GM23338 (cell line): ENCODE results near the gene GRM5. TPM values are rescaled to one million over a fixed set of nuclear protein-coding genes. Genes with fewer than 3 reads are reported as not detected.
A peak's percentile ranks its signal among the peaks of the same experiment; 100 is the strongest.
"Not testable (repeated sequence)": the region's sequence is repeated elsewhere in the genome, so short reads cannot be mapped to it uniquely, and the experiment has no call there.

ENCODE experiments used
- ATAC-seq: fragments of 200-7000 bp; cut with Tn5 transposase; 3 replicates; pipeline ENCODE4 v1.9.1; 2020
- DNase-seq: peaks from one replicate; pipeline ENCODE4 v3.0.0-alpha.2; 2015; ENCODE audit warnings: low spot score
- H2AFZ ChIP-seq: fragments of 200-600 bp; sonication (generic); 2 replicates; pipeline ENCODE4 v1.8.0; 2016; ENCODE audit warnings: antibody characterized with exemption, mild to moderate bottlenecking, moderate library complexity
- H3F3A ChIP-seq: fragments of 200-600 bp; sonication (generic); replicated peaks from 2 replicates; pipeline ENCODE4 v1.8.0; 2017; ENCODE audit warnings: antibody characterized with exemption, mixed run types, low read depth
- H3K27ac ChIP-seq: fragments of 200-600 bp; sonication (generic); 2 replicates; pipeline ENCODE4 v1.6.1; 2016; ENCODE audit warnings: low read depth
- H3K27me3 ChIP-seq: fragments of 200-600 bp; sonication (generic); 2 replicates; pipeline ENCODE4 v1.8.0; 2016; ENCODE audit warnings: mild to moderate bottlenecking, mixed run types, moderate library complexity; ENCODE audit not compliant: insufficient read depth
- H3K36me3 ChIP-seq: fragments of 200-600 bp; sonication (generic); 2 replicates; pipeline ENCODE4 v1.8.0; 2016; ENCODE audit warnings: mild to moderate bottlenecking; ENCODE audit not compliant: insufficient read depth
- H3K4me1 ChIP-seq: fragments of 200-600 bp; sonication (generic); 2 replicates; pipeline ENCODE4 v1.8.0; 2016; ENCODE audit warnings: mild to moderate bottlenecking, moderate library complexity; ENCODE audit not compliant: insufficient read depth
- H3K4me2 ChIP-seq: fragments of 200-600 bp; sonication (generic); 2 replicates; pipeline ENCODE4 v1.7.1; 2017; ENCODE audit warnings: mixed run types
- H3K4me3 ChIP-seq: fragments of 200-600 bp; sonication (generic); 2 replicates; pipeline ENCODE4 v1.6.1; 2016; ENCODE audit warnings: mixed run types
- H3K79me2 ChIP-seq: fragments of 200-600 bp; sonication (generic); replicated peaks from 2 replicates; pipeline ENCODE4 v1.8.0; 2017; ENCODE audit warnings: mild to moderate bottlenecking; ENCODE audit not compliant: insufficient read depth
- H3K9me2 ChIP-seq: fragments of 200-600 bp; sonication (generic); 2 replicates; pipeline ENCODE4 v1.8.0; 2017; ENCODE audit not compliant: insufficient read depth
- H4K20me1 ChIP-seq: fragments of 200-600 bp; sonication (generic); replicated peaks from 2 replicates; pipeline ENCODE4 v1.8.0; 2017; ENCODE audit warnings: mild to moderate bottlenecking; ENCODE audit not compliant: insufficient read depth
- H3K27ac Mint-ChIP-seq: 2 replicates; pipeline ENCODE4 v1.8.0; 2020; ENCODE audit warnings: inconsistent platforms, mild to moderate bottlenecking, moderate library complexity, mixed read lengths
- H3K27me3 Mint-ChIP-seq: 3 replicates; pipeline ENCODE4 v1.8.0; 2022; ENCODE audit warnings: low read depth, mild to moderate bottlenecking, moderate library complexity, mixed read lengths, inconsistent platforms; ENCODE audit not compliant: insufficient read depth, poor library complexity
- H3K36me3 Mint-ChIP-seq: 3 replicates; pipeline ENCODE4 v1.8.0; 2021; ENCODE audit warnings: low read depth, mild to moderate bottlenecking, inconsistent platforms, moderate library complexity, mixed read lengths
- H3K4me1 Mint-ChIP-seq: 3 replicates; pipeline ENCODE4 v1.8.0; 2020; ENCODE audit warnings: mild to moderate bottlenecking, inconsistent platforms, mixed read lengths
- H3K4me3 Mint-ChIP-seq: 3 replicates; pipeline ENCODE4 v1.8.0; 2021; ENCODE audit warnings: moderate library complexity, mild to moderate bottlenecking, inconsistent platforms, mixed read lengths
- H3K9me3 Mint-ChIP-seq: 3 replicates; pipeline ENCODE4 v1.8.0; 2020; ENCODE audit warnings: moderate library complexity, mild to moderate bottlenecking, inconsistent platforms, mixed read lengths
- CTCF ChIP-seq, 2 experiments: fragments of 200-600 bp in 1 of 2; sonication (generic) in 1 of 2; conservative IDR thresholded peaks; 2 replicates each; pipeline versions ENCODE4 v1.5.1 to v1.6.1; 2016 to 2017; ENCODE audit warnings: antibody characterized with exemption in 2 of 2, low read depth in 2 of 2, mild to moderate bottlenecking in 2 of 2, moderate library complexity in 1 of 2
- REST ChIP-seq: IDR thresholded peaks from one replicate; pipeline ENCODE4 v1.6.1; 2018; ENCODE audit warnings: antibody characterized with exemption; ENCODE audit not compliant: unreplicated experiment
- polyA plus RNA-seq: library from polyadenylated mRNA; unstranded; fragments of >200 nt; fragmentation: Nextera tagmentation; extraction: Ambion mirVana; gene quantifications from 2 replicates; pipeline ENCODE4 v1.2.1, GENCODE V29; 2016
- total RNA-seq: library from RNA; depleted of rRNA; stranded (reverse); fragments of >200 nt; shearing (Covaris generic); gene quantifications from 2 replicates; pipeline ENCODE4 v1.2.3, GENCODE V29; 2014

The GRM5 gene
- total and polyA plus RNA-seq, 2 experiments from 2014 or later: 0.23 to 0.45 TPM

DNA sequence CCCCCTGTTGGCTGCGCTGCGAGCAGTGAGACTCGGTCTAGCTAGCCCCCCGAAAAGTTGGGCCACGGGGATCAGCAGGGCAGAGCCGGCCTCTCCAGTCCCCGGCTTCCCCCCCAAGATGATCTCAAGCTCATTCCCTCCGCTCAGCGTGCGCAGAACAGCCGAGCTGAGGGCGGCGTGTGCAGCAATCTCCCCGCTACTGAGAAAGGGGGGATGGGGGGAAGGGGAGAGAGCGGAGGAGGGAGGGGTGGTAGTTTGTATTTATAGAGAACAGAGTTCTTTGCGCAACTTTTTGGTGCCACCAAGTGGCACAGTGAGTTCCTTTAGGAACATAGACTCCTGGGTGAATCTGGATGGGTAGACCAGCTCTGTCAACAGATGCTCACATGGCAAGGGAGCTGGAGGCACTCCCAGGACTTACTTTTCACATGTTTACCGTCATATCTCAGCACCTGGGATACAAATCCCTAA lies 2.3 kb downstream of the GRM5 start:
- H3K36me3 Mint-ChIP-seq, H3K27ac ChIP-seq, H4K20me1 ChIP-seq, H3K27ac Mint-ChIP-seq, H3K9me3 Mint-ChIP-seq, H3F3A ChIP-seq, H3K4me1 ChIP-seq, H3K36me3 ChIP-seq, H3K9me2 ChIP-seq, H3K79me2 ChIP-seq: not testable (repeated sequence)
- H3K27me3 Mint-ChIP-seq: peaks cover 51% of the 10 kb centered on the region
- peak overlapping the region; percentile 76 for H3K4me3 Mint-ChIP-seq
- 0 out of 2 replicates have a peak overlapping the region, but pooled peaks have one; percentile 52 for H2AFZ ChIP-seq
- peak in 1 of 2 experiments; percentile 30; a peak in 1 of 4 replicates for TF ChIP-seq CTCF (conservative IDR thresholded peaks at IDR 0.05; ENCODE audit: low read depth in 2 of 2)
- peak; percentile 21 for DNase-seq
- H3K27me3 ChIP-seq: peaks cover 67% of the 10 kb centered on the region
- ATAC-seq: peak; percentile 12
- peak overlapping the region; percentile 84 for H3K4me2 ChIP-seq
- peak overlapping the region; percentile 61 for H3K4me3 ChIP-seq
- peaks cover 25% of the 10 kb centered on the region; the same call in 2 of the 3 replicates for H3K4me1 Mint-ChIP-seq

DNA sequence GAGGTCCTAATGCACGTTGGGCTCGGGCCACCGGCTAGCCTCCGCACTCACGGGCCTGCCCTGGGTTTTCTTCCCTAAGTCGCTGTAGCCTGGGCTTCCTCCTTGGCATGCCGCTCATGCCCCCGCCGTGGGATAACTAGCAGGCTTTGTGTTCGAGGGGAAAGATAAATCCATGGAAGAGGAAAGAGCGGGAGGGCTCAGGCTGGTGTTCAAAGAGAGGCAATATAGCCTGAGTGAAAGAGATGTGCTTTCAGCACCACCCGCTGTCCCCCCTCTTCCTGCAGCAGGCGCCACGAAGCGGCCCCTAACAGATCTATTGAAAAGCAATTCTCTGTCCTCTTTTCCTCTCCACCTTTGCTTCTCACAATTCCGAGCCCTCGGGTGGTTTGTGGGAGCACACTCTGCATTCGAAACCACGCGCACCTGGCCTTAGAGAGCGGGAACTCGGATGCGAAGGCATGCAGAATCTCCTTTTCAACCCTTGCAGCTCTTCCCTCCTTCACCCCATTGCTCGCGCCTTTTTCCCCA lies 2.9 kb downstream of the GRM5 start:
- H3F3A ChIP-seq, H3K9me2 ChIP-seq, H3K79me2 ChIP-seq, H3K27ac ChIP-seq, H3K36me3 Mint-ChIP-seq, H4K20me1 ChIP-seq, H3K9me3 Mint-ChIP-seq, H3K27ac Mint-ChIP-seq, H3K4me1 ChIP-seq, H3K36me3 ChIP-seq: not testable (repeated sequence)
- ATAC-seq (peak; percentile 74), DNase-seq (peak; percentile 51)
- Histone ChIP-seq H3K4me3 (peak overlapping the region; percentile 61), H3K27me3 (peaks cover 66% of the 10 kb centered on the region), H2AFZ (0 out of 2 replicates have a peak overlapping the region, but pooled peaks have one; percentile 52), H3K4me2 (peak overlapping the region; percentile 84)
- Mint-ChIP-seq H3K27me3 (peaks cover 51% of the 10 kb centered on the region), H3K4me3 (peak overlapping the region; percentile 76), H3K4me1 (peaks cover 28% of the 10 kb centered on the region; the same call in 2 of the 3 replicates)
- TF ChIP-seq REST: peak; percentile 58

- TF ChIP-seq REST: peak; percentile 72
- not testable (repeated sequence) for H2AFZ ChIP-seq, H3K4me3 ChIP-seq, H3K79me2 ChIP-seq, H3K27ac ChIP-seq, H3K36me3 ChIP-seq, H3K27ac Mint-ChIP-seq, H3K9me2 ChIP-seq, ATAC-seq, H3K4me2 ChIP-seq, H3K9me3 Mint-ChIP-seq, H3F3A ChIP-seq, H3K36me3 Mint-ChIP-seq, H4K20me1 ChIP-seq, H3K4me1 ChIP-seq
- H3K4me3 Mint-ChIP-seq: peak overlapping the region; percentile 21; the same call in 1 of the 3 replicates
- H3K4me1 Mint-ChIP-seq: peaks cover 28% of the 10 kb centered on the region; the same call in 2 of the 3 replicates
- H3K27me3 ChIP-seq: peaks cover 56% of the 10 kb centered on the region
- peak; percentile 44 for DNase-seq
- H3K27me3 Mint-ChIP-seq: peaks cover 51% of the 10 kb centered on the region
These were observed 3.9 kb downstream of the GRM5 start for GRCh38 chr11:89061839-89062238.

GRCh38 chr11:89057406-89057805 lies 8.4 kb downstream of the GRM5 start:
- not testable (repeated sequence) for H3K27ac Mint-ChIP-seq, H3K4me3 Mint-ChIP-seq, H3K36me3 ChIP-seq

More at GRCh38 chr11:89057406-89057805, 8.4 kb downstream of the GRM5 start:
- not testable (repeated sequence) for H3K9me2 ChIP-seq, H3K4me2 ChIP-seq, H3K4me1 ChIP-seq, ATAC-seq, H3K27me3 Mint-ChIP-seq, H3K9me3 Mint-ChIP-seq, H3F3A ChIP-seq, H3K4me1 Mint-ChIP-seq, H3K79me2 ChIP-seq, H3K36me3 Mint-ChIP-seq, DNase-seq, H3K27ac ChIP-seq, H2AFZ ChIP-seq, H3K4me3 ChIP-seq, H4K20me1 ChIP-seq
- peaks cover 12% of the 10 kb centered on the region for H3K27me3 ChIP-seq
